Measurements from ENCODE around the gene CARD11.

The CARD11 gene

DNA sequence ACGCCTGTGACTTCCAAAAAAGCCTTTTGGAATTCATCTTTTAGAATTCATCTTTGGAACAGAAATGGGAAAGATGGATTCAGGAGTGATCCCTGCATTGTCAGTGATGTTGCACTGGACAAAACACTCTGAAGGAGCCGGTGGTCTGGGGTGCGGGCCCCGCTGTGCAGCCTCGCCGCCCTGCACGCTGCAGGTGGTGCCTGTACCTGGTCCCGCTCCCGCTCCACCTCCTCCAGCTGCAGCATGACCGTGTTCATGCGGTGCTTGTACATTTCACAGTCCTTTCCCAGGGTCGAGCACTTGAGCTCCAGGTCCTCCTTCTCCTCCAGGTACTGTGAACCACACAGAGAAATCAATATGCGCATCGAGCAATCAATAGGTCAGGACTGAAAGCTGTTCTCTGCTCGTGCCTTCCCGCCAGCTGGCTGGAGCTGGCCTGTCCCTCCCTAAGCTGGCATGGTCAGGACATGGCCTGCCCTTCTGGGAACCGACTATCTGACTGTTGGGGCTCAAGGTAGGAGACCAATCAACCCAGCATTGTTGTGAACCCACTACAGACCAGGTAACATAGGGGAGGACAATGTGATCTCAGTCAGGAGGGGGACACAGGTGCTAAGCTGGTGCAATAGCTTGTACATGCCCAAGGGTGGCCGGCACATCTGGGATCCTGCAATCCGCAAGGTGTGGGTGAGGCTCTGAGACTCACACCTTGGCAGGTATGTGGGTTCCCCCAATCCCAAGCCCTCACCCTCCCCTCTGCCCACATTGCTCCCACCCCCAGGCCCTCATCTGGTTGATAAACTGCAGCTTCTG, 105.8 kb downstream of the CARD11 start:
- H3K4me1 ChIP-seq (ENCODE audit: control insufficient read depth, insufficient read depth, low read length): no peaks in the 10 kb centered on the region
- H3K27me3 ChIP-seq (ENCODE audit: control insufficient read depth, insufficient read depth, low read length): peaks cover 4% of the 10 kb centered on the region
- H3K4me3 ChIP-seq (ENCODE audit: low read length): no peak overlapping the region
- no peaks in the 10 kb centered on the region for H3K36me3 ChIP-seq (ENCODE audit: control insufficient read depth, insufficient read depth, low read length)
- H3K27ac ChIP-seq (ENCODE audit: low read depth, low read length): no peak overlapping the region
- no peak overlapping the region for H3K9ac ChIP-seq (ENCODE audit: low read length)

DNA sequence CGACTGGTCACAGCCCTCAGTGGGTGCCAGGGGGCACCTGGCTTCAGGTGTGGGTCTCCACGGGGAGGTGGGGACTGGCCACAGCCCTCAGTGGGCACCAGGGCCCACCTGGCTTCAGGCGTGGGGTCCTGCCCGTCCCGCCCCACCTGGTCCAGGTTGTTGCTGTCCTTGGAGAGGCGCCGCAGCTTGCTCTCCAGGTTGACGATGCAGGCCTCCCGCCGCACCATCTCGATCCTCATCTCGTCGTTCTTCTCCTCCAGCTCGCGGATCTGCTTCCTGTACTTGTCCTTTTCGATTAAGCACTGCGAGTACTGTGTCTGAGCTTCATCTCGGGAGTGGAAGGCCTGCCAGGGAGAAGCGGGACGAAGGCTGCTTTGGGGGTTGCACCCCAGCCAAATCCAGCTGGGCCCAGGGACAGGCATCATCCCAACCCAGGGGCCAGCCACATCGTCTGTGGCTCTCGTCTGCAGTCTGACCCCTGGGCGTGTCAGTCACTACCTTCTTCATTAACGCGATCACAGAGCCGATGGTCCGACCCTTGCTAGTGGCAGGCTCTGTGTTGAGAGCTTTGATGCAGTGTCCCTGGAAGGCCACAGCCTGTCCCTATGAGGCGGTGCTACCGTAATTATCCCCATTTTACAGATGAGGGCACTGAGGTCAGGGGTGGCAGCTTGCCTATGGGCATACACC, 106.6 kb downstream of the CARD11 start:
- Histone ChIP-seq H3K27me3 (ENCODE audit: control insufficient read depth, insufficient read depth, low read length) (no peaks in the 10 kb centered on the region), H3K9ac (ENCODE audit: low read length) (no peak overlapping the region), H3K36me3 (ENCODE audit: control insufficient read depth, insufficient read depth, low read length) (no peaks in the 10 kb centered on the region), H3K4me3 (ENCODE audit: low read length) (no peak overlapping the region), H3K4me1 (ENCODE audit: control insufficient read depth, insufficient read depth, low read length) (no peaks in the 10 kb centered on the region), H3K27ac (ENCODE audit: low read depth, low read length) (no peak overlapping the region)

DNA sequence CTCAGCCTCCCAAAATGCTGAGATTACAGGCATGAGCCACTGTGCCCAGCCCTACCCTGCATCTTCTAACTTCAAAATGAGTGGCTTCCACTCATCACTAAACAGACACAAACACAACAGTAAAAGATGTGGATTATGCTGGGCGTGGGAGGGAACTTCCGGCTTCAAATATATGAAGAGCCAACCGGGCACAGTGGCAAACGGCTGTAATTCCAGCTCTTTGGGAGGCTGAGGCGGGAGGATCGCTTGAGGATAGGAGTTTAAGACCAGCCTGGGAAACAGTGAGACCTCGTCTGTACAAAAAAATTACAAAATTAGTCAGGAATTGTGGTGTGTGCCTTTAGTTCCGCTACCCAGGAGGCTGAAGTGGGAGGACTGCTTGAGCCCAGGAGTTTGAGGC, 107.4 kb downstream of the CARD11 start:
- H3K27me3 ChIP-seq (ENCODE audit: control insufficient read depth, insufficient read depth, low read length): no peaks in the 10 kb centered on the region
- H3K4me1 ChIP-seq (ENCODE audit: control insufficient read depth, insufficient read depth, low read length): no peaks in the 10 kb centered on the region
- H3K36me3 ChIP-seq (ENCODE audit: control insufficient read depth, insufficient read depth, low read length): no peaks in the 10 kb centered on the region
- H3K4me3 ChIP-seq (ENCODE audit: low read length): no peak overlapping the region
- no peak overlapping the region for H3K9ac ChIP-seq (ENCODE audit: low read length)
- H3K27ac ChIP-seq (ENCODE audit: low read depth, low read length): no peak overlapping the region

DNA sequence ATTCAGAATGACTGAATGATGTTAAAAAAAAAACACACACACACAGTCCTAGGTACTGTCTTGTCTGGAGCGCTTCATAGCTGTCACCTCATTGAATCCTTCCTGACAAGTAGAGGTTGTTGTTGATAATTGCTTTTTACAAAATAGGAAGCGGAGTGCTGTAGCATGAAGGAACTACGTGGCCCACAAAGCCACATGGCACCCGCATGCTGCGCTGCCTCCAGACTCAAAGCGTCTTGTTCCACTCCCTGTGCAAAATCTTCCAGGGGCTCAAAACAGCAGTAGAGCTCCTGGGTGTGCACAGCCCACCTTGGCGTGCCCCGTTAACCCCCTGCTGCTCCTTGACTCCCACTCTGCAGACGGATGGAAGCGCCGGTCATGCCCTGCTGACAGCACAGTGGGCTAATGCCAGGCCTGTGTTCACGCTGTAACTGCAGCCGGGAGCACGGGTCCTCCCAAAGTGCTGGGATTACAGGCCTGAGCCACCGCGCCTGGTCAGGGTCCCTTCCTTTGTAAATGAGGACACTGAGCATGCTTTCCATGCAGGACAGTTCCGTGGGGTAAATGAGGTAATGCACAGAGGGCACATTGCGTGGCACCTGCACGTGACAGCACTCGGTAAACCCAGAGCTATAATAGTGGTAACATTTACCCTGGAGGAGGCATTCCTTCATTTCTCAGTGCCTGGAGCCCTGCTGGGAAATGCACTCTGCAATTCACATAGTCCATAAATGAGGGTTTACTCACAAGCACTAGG, 108.5 kb downstream of the CARD11 start:
- Histone ChIP-seq H3K4me3 (ENCODE audit: low read length) (no peak overlapping the region), H3K36me3 (ENCODE audit: control insufficient read depth, insufficient read depth, low read length) (no peaks in the 10 kb centered on the region), H3K9ac (ENCODE audit: low read length) (no peak overlapping the region), H3K27me3 (ENCODE audit: control insufficient read depth, insufficient read depth, low read length) (no peaks in the 10 kb centered on the region), H3K27ac (ENCODE audit: low read depth, low read length) (no peak overlapping the region), H3K4me1 (ENCODE audit: control insufficient read depth, insufficient read depth, low read length) (no peaks in the 10 kb centered on the region)

DNA sequence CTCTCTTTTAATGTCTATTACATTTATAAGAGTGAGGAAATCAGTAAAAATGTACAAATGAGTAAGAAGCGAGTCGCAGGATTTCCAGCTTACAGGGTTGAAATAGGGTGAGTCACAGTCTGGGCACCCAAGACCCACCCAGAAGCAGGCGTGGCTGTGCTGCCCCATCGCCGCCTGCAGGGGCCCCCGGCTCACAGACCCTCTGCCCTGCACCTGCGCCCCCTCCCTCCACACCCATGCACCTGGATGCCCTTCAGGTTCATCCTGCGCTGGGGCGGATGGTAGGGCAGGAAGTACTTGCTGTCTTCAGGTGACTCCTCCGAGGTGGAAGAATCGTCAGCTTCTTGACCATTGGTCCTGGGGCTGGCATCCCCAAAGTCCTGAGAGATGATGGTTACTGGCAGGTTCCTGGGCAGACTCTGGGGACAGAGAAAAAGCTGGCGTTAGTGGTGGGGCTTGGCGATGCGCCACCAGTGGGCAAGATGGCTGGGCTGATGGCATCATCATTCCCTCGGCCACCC, 109.4 kb downstream of the CARD11 start:
- Histone ChIP-seq H3K4me3 (ENCODE audit: low read length) (no peak overlapping the region), H3K36me3 (ENCODE audit: control insufficient read depth, insufficient read depth, low read length) (no peaks in the 10 kb centered on the region), H3K9ac (ENCODE audit: low read length) (no peak overlapping the region), H3K4me1 (ENCODE audit: control insufficient read depth, insufficient read depth, low read length) (no peaks in the 10 kb centered on the region), H3K27ac (ENCODE audit: low read depth, low read length) (no peak overlapping the region), H3K27me3 (ENCODE audit: control insufficient read depth, insufficient read depth, low read length) (no peaks in the 10 kb centered on the region)

DNA sequence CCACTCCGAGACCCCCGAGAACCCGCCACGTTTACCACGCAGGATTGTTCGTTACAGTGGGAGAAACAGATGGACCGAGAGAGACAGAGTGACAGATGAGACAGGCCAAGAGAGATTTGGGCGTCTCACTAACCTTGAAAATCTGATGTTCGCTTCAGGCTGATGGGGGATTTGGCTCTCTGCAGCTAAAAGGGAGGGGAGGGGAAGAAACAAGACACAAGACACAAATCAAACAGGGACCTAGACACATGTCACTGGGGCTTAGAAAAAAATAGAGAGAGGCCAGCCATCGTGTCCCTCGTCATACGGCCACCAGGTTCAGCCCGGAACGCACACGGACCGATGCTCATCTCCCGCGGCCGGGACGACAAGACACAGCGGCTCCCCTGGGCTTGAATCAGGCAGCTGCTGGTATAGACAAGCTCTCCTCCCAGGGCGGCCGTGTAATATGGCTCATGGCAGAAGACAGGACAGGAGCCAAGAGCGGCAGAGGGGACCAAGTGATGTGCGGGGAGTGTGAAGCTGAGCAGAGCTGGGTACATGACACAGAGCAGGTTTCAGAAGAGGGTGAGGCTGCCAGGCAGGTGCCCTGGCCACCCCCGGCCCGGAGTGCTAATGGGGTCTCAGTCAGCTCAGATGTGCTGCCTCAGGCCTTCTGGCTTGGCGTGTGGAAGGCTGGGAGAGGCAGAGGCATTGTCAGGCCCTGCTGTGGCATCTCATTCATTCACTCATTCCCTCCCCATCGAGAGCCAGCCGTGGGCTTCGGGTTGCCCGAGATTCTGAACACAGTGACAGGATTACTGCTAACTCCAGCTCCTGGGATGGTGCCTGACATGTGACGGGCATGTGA, 111.0 kb downstream of the CARD11 start:
- Histone ChIP-seq H3K27me3 (ENCODE audit: control insufficient read depth, insufficient read depth, low read length) (no peaks in the 10 kb centered on the region), H3K4me3 (ENCODE audit: low read length) (no peak overlapping the region), H3K9ac (ENCODE audit: low read length) (no peak overlapping the region), H3K36me3 (ENCODE audit: control insufficient read depth, insufficient read depth, low read length) (no peaks in the 10 kb centered on the region), H3K4me1 (ENCODE audit: control insufficient read depth, insufficient read depth, low read length) (no peaks in the 10 kb centered on the region), H3K27ac (ENCODE audit: low read depth, low read length) (no peak overlapping the region)

DNA sequence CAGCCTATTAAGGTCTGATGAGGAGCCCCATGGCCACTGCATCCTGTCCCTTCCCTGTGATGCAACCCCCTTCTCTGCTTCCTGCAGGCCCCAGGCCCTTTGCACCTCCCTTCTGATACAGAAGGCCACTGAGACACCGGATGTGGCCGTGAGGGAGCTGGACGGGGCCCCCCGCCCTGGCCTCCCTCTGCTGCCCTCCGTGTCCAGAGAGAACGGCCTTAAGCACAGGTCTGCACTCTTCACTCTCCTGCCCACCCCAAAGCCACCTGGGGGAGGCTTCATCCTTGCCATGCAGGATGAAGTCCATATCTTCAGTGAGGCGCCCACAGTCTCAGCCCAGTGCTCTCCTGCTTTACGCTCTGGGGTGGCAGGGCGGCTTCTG, 112.6 kb downstream of the CARD11 start:
- Histone ChIP-seq H3K9ac (ENCODE audit: low read length) (no peak overlapping the region), H3K27ac (ENCODE audit: low read depth, low read length) (no peak overlapping the region), H3K27me3 (ENCODE audit: control insufficient read depth, insufficient read depth, low read length) (no peaks in the 10 kb centered on the region), H3K4me3 (ENCODE audit: low read length) (no peak overlapping the region), H3K36me3 (ENCODE audit: control insufficient read depth, insufficient read depth, low read length) (no peaks in the 10 kb centered on the region), H3K4me1 (ENCODE audit: control insufficient read depth, insufficient read depth, low read length) (no peaks in the 10 kb centered on the region)

DNA sequence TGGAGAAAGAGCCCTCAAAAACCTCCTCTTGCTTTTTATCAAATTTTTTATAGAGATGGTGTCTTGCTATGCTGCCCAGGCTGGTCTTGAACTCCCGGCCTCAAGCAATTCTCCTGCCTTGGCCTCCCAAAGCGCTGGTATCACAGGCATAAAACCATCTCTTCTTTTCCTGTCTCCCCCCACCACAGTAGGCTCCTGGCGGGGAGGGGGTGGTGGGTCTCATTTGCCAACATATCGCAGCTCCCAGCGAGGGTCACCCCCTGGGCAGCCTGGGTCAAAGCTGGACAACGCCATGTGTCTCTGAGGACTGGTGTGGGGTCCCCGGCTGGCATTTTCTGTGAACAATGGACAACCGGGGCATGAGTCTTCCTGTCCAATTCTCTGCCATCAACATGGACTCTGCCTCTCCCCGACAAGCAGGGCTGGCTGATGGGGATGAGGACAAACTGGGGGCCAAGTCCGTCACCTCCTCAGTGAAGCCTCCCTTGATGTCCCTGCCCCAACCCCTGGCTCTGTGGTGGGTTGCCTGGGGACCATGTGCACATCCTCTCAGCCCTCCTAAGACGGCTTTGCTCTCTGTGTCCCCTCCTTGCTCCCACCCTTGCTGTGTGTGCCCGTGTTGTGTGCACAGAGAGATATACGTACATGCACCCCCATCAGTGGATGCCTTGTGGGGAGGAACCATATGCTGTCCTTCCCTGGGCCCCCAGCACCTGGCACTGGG, 113.2 kb downstream of the CARD11 start:
- H3K27ac ChIP-seq (ENCODE audit: low read depth, low read length): no peak overlapping the region
- H3K4me3 ChIP-seq (ENCODE audit: low read length): no peak overlapping the region
- no peaks in the 10 kb centered on the region for H3K4me1 ChIP-seq (ENCODE audit: control insufficient read depth, insufficient read depth, low read length)
- H3K27me3 ChIP-seq (ENCODE audit: control insufficient read depth, insufficient read depth, low read length): no peaks in the 10 kb centered on the region
- H3K9ac ChIP-seq (ENCODE audit: low read length): no peak overlapping the region
- no peaks in the 10 kb centered on the region for H3K36me3 ChIP-seq (ENCODE audit: control insufficient read depth, insufficient read depth, low read length)

DNA sequence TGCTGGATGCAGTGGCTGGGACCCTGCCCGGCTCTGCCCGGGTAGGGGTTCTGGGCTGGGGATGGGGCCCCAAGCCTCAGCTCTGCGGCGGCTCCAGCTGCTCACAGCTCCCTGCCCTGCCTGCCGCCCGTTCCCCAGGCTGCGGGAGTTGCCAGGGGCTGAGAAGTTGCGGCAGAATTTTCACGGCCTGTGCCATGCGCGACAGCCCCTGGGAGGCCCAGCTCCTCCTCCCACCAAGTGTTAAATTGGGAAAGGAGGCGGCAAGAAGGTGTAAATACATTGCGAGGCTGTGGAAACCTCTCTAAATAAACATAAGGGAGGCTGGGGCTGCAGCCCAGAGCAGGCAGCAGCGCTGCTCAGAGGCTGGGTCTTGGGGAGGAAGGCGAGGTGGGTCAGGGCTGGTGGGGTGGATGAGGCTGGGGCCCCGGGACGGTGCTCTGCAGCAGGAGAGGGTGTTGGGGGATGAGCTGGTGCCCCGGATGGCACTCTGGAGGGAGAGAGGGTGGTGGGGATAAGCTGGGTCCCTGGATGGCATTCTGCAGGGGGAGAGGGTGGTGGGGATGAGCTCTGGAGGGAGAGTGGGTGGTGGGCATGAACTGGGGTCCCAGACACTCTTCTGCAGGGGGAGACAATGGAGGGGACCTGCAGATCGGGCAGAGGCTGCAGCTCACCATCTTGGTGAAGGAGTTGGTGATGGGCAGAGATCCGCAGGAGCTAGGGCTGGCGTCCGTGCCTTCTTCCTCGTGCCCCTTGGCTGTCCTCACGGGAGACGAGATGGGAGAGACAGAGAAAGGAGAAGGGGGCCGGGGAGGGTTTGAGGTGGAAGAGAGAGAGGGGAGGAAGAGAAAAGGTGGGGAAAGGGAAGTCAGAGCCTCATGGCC, 114.1 kb downstream of the CARD11 start:
- Histone ChIP-seq H3K4me1 (ENCODE audit: control insufficient read depth, insufficient read depth, low read length) (no peaks in the 10 kb centered on the region), H3K4me3 (ENCODE audit: low read length) (no peak overlapping the region), H3K36me3 (ENCODE audit: control insufficient read depth, insufficient read depth, low read length) (no peaks in the 10 kb centered on the region), H3K27ac (ENCODE audit: low read depth, low read length) (no peak overlapping the region), H3K9ac (ENCODE audit: low read length) (no peak overlapping the region), H3K27me3 (ENCODE audit: control insufficient read depth, insufficient read depth, low read length) (no peaks in the 10 kb centered on the region)

DNA sequence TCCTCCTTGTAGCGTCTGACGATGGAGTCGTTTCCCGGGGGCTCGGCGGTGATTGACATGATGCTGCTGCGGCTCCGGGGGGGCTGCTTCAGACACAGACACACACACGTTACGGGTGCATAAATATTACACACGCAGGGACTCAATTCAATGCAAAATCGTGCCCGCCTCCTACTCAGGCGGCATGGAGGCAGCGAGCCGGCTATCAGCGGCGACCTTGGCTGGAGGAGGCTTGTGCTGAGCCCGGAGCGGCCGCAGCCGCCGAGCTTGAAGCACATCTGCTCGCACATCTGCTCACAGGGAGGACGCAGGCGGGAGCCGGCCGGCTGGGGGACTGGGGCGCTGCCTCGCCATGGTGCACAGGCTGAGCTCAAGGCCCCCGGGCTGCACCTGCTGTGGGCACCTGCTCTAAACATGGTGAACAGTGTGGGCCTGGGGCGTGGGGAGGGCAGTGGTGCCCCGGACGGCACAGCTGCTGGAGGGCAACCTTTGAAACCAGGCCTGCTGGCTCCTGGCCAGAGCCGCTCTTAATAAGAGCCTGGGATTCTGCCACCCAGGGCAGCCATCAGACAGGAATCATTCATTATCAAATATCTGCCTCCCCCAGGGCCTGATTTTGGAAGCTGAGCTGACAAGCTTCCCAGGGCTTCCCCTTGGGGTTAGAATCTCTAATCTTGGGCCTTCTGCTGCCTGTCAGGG, 114.9 kb downstream of the CARD11 start:
- Histone ChIP-seq H3K9ac (ENCODE audit: low read length) (no peak overlapping the region), H3K4me1 (ENCODE audit: control insufficient read depth, insufficient read depth, low read length) (no peaks in the 10 kb centered on the region), H3K36me3 (ENCODE audit: control insufficient read depth, insufficient read depth, low read length) (no peaks in the 10 kb centered on the region), H3K27ac (ENCODE audit: low read depth, low read length) (no peak overlapping the region), H3K27me3 (ENCODE audit: control insufficient read depth, insufficient read depth, low read length) (no peaks in the 10 kb centered on the region), H3K4me3 (ENCODE audit: low read length) (no peak overlapping the region)

All from rectal smooth muscle tissue (tissue), 1 donor.